ENCODE data around the gene MACROD2. TPM values are rescaled to one million over a fixed set of nuclear protein-coding genes. Genes with fewer than 3 reads are reported as not detected.

Gene MACROD2
- total RNA-seq, 1 experiment from 2014 or later: 1.6 TPM

DNA sequence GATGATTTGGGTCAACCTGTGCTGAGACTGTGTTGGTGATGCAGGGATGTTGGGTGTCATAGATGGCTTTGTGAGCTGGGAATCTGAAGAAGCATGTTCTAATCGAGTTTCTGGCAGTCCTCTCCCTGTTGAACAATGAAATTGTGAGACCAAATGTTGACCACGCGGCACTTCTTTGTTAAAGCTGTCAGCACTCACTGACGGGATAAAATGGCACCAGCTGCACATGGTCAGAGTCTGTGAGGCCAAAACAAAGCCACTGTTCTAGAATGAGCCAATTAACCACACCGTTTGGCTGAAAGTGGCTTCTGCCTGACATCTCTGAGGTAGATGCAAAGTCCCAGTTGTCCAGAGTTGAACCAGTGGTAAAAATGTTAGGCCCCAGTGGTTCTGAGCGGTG, 2015.7 kb downstream of the MACROD2 start:
- H3K4ac ChIP-seq (ENCODE audit: low read depth, low read length): no peak overlapping the region
- no peaks in the 10 kb centered on the region for H4K20me1 ChIP-seq (ENCODE audit: control insufficient read depth, insufficient read depth, insufficient read length)
- no peak overlapping the region for H3T11ph ChIP-seq (ENCODE audit: low read length)
- no peak overlapping the region for H3K4me2 ChIP-seq (ENCODE audit: insufficient read depth, insufficient read length, low read length)
- H3K18ac ChIP-seq (ENCODE audit: insufficient read length, low read depth, low read length): no peak overlapping the region
- H3K79me1 ChIP-seq (ENCODE audit: insufficient read depth, low read depth, low read length, poor library complexity, severe bottlenecking): no peaks in the 10 kb centered on the region
- no peaks in the 10 kb centered on the region for H3K9me3 ChIP-seq (ENCODE audit: control insufficient read depth, low read depth, low read length)
- H3K79me2 ChIP-seq (ENCODE audit: insufficient read depth, low read length): no peaks in the 10 kb centered on the region
- H3K23me2 ChIP-seq (ENCODE audit: insufficient read length, low read depth, low read length, poor library complexity, severe bottlenecking): no peaks in the 10 kb centered on the region
- H2AFZ ChIP-seq (ENCODE audit: low read length): no peak overlapping the region
- peaks cover 0 to 4% of the 10 kb centered on the region in 2 experiments; a peak in 1 of 5 replicates for H3K9me3 Mint-ChIP-seq
- H2BK20ac ChIP-seq (ENCODE audit: low read depth, low read length, poor library complexity, severe bottlenecking): no peak overlapping the region
- no peaks in the 10 kb centered on the region for H3K27me3 ChIP-seq (ENCODE audit: insufficient read depth, low read length)
- no peak overlapping the region for H2AK5ac ChIP-seq (ENCODE audit: insufficient read length, low read length)
- WGBS (ENCODE audit: extremely low coverage, insufficient read length, low lambda C conversion rate): no CpG with 5 or more reads among the region's 6 CpGs
- H3K27ac Mint-ChIP-seq: no peak overlapping the region
- H4K8ac ChIP-seq (replicated peaks; ENCODE audit: insufficient read length, low read depth, low read length): no peak overlapping the region
- H3K9ac ChIP-seq (ENCODE audit: extremely low read depth, insufficient read length, low read length): no peak overlapping the region
- H4K5ac ChIP-seq (ENCODE audit: insufficient read length, low read depth, low read length): no peak overlapping the region
- peaks cover 4% of the 10 kb centered on the region; the same call in 1 of the 2 replicates for H3K4me1 ChIP-seq (ENCODE audit: insufficient read depth, low read length)
- no peak overlapping the region for H3K14ac ChIP-seq (ENCODE audit: insufficient read depth, low read length)
- H2BK12ac ChIP-seq (ENCODE audit: insufficient read length, low read depth, low read length): no peak overlapping the region
- H4K91ac ChIP-seq (ENCODE audit: insufficient read length, low read depth, low read length): no peak overlapping the region
- H3K4me3 Mint-ChIP-seq: no peak overlapping the region
- DNase-seq: no peak
- peaks cover 0 to 11% (median 2%) of the 10 kb centered on the region in 3 experiments; a peak in 5 of 7 replicates for H3K36me3 Mint-ChIP-seq (ENCODE audit: insufficient read depth in 1 of 3, low read depth in 3 of 3)
- H3K27me3 Mint-ChIP-seq (ENCODE audit: low read depth): peaks cover 2% of the 10 kb centered on the region; the same call in 1 of the 2 replicates
- TF ChIP-seq, protein P1, sequence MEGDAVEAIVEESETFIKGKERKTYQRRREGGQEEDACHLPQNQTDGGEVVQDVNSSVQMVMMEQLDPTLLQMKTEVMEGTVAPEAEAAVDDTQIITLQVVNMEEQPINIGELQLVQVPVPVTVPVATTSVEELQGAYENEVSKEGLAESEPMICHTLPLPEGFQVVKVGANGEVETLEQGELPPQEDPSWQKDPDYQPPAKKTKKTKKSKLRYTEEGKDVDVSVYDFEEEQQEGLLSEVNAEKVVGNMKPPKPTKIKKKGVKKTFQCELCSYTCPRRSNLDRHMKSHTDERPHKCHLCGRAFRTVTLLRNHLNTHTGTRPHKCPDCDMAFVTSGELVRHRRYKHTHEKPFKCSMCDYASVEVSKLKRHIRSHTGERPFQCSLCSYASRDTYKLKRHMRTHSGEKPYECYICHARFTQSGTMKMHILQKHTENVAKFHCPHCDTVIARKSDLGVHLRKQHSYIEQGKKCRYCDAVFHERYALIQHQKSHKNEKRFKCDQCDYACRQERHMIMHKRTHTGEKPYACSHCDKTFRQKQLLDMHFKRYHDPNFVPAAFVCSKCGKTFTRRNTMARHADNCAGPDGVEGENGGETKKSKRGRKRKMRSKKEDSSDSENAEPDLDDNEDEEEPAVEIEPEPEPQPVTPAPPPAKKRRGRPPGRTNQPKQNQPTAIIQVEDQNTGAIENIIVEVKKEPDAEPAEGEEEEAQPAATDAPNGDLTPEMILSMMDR (conservative IDR thresholded peaks at IDR 0.05): no peak
- H3K56ac ChIP-seq (ENCODE audit: insufficient read length, low read depth, low read length): no peak overlapping the region
- no peak overlapping the region for H2BK15ac ChIP-seq (ENCODE audit: low read depth, low read length)
- peaks cover 12 to 15% of the 10 kb centered on the region in 2 experiments for H3K4me1 Mint-ChIP-seq
- no peak overlapping the region for H2BK5ac ChIP-seq (ENCODE audit: insufficient read length, low read length)
- no peak overlapping the region for H3K23ac ChIP-seq (ENCODE audit: insufficient read length, low read depth, low read length)
- no peak overlapping the region for H3K27ac ChIP-seq (ENCODE audit: insufficient read length, low read depth, low read length)
- no peak overlapping the region for H2BK120ac ChIP-seq (ENCODE audit: low read depth, low read length, poor library complexity, severe bottlenecking)

Data from H9 (cell line).